Endothelial cell of umbilical vein (primary cell): ENCODE measurements around the gene DENND5A. TPM values are rescaled to one million over a fixed set of nuclear protein-coding genes. Genes with fewer than 3 reads are reported as not detected.
"Not testable (repeated sequence)": the region's sequence is repeated elsewhere in the genome, so short reads cannot be mapped to it uniquely, and the experiment has no call there.

Experiments used
- BruUV-seq: library from RNA; stranded (reverse); fragments of 400-500 nt; replicated peaks from 2 replicates; lab custom pipeline; 2021; lab: Mats Ljungman, UMichigan
- CTCF ChIA-PET: fragments of 300-600, 350-600 bp; sonication (Branson Sonifier 250); formaldehyde crosslinking; loops from one replicate; lab custom pipeline; 2021; ENCODE audit warnings: antibody characterized with exemption, inconsistent platforms; lab: Charles Lee
- POLR2A ChIA-PET: fragments of 300-600, 350-600 bp; sonication (Branson Sonifier 250); formaldehyde crosslinking; loops from one replicate; lab custom pipeline; 2021; ENCODE audit warnings: antibody characterized with exemption, inconsistent platforms; lab: Charles Lee
- DNase-seq: peaks from one replicate; pipeline ENCODE4 v3.0.0-alpha.2; 2011; ENCODE audit warnings: low read depth, low spot score
- FAIRE-seq: peaks from 2 replicates; lab custom pipeline; 2011; peaks lifted over from hg19 to GRCh38; lab: Jason Lieb, UNC
- H2AFZ ChIP-seq: 2 replicates; pipeline ENCODE4 v1.6.0; 2012; ENCODE audit warnings: low read depth, low read length, control low read depth, inconsistent platforms
- H3K27ac ChIP-seq: 2 replicates; pipeline ENCODE4 v1.5.1; 2011; ENCODE audit warnings: low read depth, mild to moderate bottlenecking, control low read depth, low read length, moderate library complexity; ENCODE audit not compliant: insufficient read depth
- H3K27me3 ChIP-seq, 2 experiments: 2 replicates each; pipeline versions ENCODE4 v1.6.0 to v1.6.1; 2011; ENCODE audit warnings: low read length in 2 of 2, mixed read lengths in 1 of 2; ENCODE audit not compliant: control insufficient read depth in 2 of 2, insufficient read depth in 2 of 2
- H3K36me3 ChIP-seq, 2 experiments: 2 replicates in 1 of 2; 3 replicates in 1 of 2; pipeline ENCODE4 v1.5.1; 2011; ENCODE audit warnings: low read length in 2 of 2, mild to moderate bottlenecking in 1 of 2, moderate library complexity in 1 of 2; ENCODE audit not compliant: control insufficient read depth in 2 of 2, insufficient read depth in 2 of 2; ENCODE audit errors: extremely low read depth in 1 of 2
- H3K4me1 ChIP-seq: 3 replicates; pipeline ENCODE4 v1.5.1; 2011; ENCODE audit warnings: mild to moderate bottlenecking, low read length; ENCODE audit not compliant: control insufficient read depth, insufficient read depth; ENCODE audit errors: extremely low read depth
- H3K4me2 ChIP-seq: 2 replicates; pipeline ENCODE4 v1.6.1; 2011; ENCODE audit warnings: low read length, control low read depth, mixed read lengths; ENCODE audit not compliant: insufficient read depth
- H3K4me3 ChIP-seq, 3 experiments: fragments of 200-600 bp in 1 of 3; sonication (generic), shearing (Covaris generic) in 1 of 3; replicated peaks in 1 of 3; 2 replicates each; pipeline ENCODE4 v1.5.1; 2011 to 2016; ENCODE audit warnings: control low read depth in 3 of 3, low read length in 3 of 3, mild to moderate bottlenecking in 2 of 3, inconsistent platforms in 1 of 3, low read depth in 1 of 3, moderate library complexity in 1 of 3; ENCODE audit not compliant: insufficient read depth in 1 of 3
- H3K79me2 ChIP-seq: 2 replicates; pipeline ENCODE4 v1.6.0; 2012; ENCODE audit warnings: low read length, inconsistent platforms; ENCODE audit not compliant: control insufficient read depth, insufficient read depth
- H3K9ac ChIP-seq: replicated peaks from 2 replicates; pipeline ENCODE3; 2011; ENCODE audit warnings: low read length, control low read depth; ENCODE audit not compliant: insufficient read depth; ENCODE audit errors: extremely low read depth
- H3K9me1 ChIP-seq: replicated peaks from 3 replicates; pipeline ENCODE4 v1.6.0; 2011; ENCODE audit warnings: mild to moderate bottlenecking, low read length; ENCODE audit not compliant: control insufficient read depth, insufficient read depth; ENCODE audit errors: extremely low read depth
- H3K9me3 ChIP-seq: replicated peaks from 2 replicates; pipeline ENCODE4 v1.5.1; 2012; ENCODE audit warnings: low read length, inconsistent platforms; ENCODE audit not compliant: control insufficient read depth, insufficient read depth
- H4K20me1 ChIP-seq: replicated peaks from 2 replicates; pipeline ENCODE3; 2011; ENCODE audit warnings: mild to moderate bottlenecking, low read length; ENCODE audit not compliant: control insufficient read depth, insufficient read depth; ENCODE audit errors: extremely low read depth
- EZH2 ChIP-seq: IDR thresholded peaks from 2 replicates; pipeline ENCODE4 v1.6.1; 2012; ENCODE audit warnings: borderline replicate concordance, low read depth, mild to moderate bottlenecking, moderate library complexity, low read length, inconsistent platforms; ENCODE audit not compliant: severe bottlenecking
- FOS ChIP-seq: IDR thresholded peaks from 2 replicates; pipeline ENCODE4 v1.6.1; 2011; ENCODE audit warnings: mild to moderate bottlenecking, low read length, moderate library complexity, borderline replicate concordance; ENCODE audit not compliant: insufficient read depth
- GATA2 ChIP-seq: IDR thresholded peaks from 2 replicates; pipeline ENCODE4 v1.7.0; 2011; ENCODE audit warnings: low read depth, mild to moderate bottlenecking, moderate library complexity, mixed read lengths, low read length; ENCODE audit not compliant: insufficient read length, insufficient read depth
- JUN ChIP-seq: IDR thresholded peaks from 2 replicates; pipeline ENCODE4 v1.6.1; 2011; ENCODE audit warnings: borderline replicate concordance, low read depth; ENCODE audit not compliant: insufficient read length, insufficient read depth
- MAX ChIP-seq: IDR thresholded peaks from 2 replicates; pipeline ENCODE4 v1.6.1; 2011; ENCODE audit not compliant: insufficient read depth, insufficient read length
- MYC ChIP-seq: IDR thresholded peaks from one replicate; pipeline ENCODE4 v1.6.1; 2011; ENCODE audit warnings: mild to moderate bottlenecking, low read depth, low read length
- POLR2A ChIP-seq: IDR thresholded peaks from 2 replicates; pipeline ENCODE4 v1.6.1; 2012; ENCODE audit warnings: low read depth, mild to moderate bottlenecking, control low read depth, low read length
- POLR2AphosphoS5 ChIP-seq: IDR thresholded peaks from 2 replicates; pipeline ENCODE4 v1.6.1; 2012; ENCODE audit warnings: low read depth, mild to moderate bottlenecking, control low read depth, low read length, moderate library complexity; ENCODE audit not compliant: insufficient read depth
- dilution Hi-C: fragments of 300-500 bp; cut with MboI; formaldehyde crosslinking; loops from one replicate; pipeline ENCODE4 v1.15.0; 2019; ENCODE audit warnings: low sequenced_read_pairs; ENCODE audit not compliant: extremely low pct_ligation_motif_present
- intact Hi-C: fragments of 100-400 bp; cut with micrococcal nuclease; formaldehyde crosslinking; loops from one replicate; pipeline ENCODE4 v1.10.0; 2022
- polyA plus RNA-seq, 4 experiments: library from polyadenylated mRNA; depleted of rRNA in 3 of 4; stranded (reverse) in 3 of 4; unstranded in 1 of 4; fragments of >200 nt; gene quantifications; 2 replicates each; pipeline versions ENCODE4 v1.2.1 to v1.2.3, GENCODE V29; 2011 to 2012; ENCODE audit warnings: missing spikeins in 1 of 4
- total RNA-seq: library from RNA; stranded (reverse); gene quantifications from 2 replicates; pipeline ENCODE4 v1.2.3, GENCODE V29; 2021
- TF ChIP-seq, protein P1 (sequence below), 2 donors: IDR thresholded peaks; 1 replicate in 1 of 2; 2 replicates in 1 of 2; pipeline ENCODE4 v1.5.1; 2011; ENCODE audit warnings: low read length in 2 of 2, mild to moderate bottlenecking in 2 of 2, moderate library complexity in 2 of 2, control low read depth in 1 of 2, inconsistent platforms in 1 of 2, low read depth in 1 of 2; ENCODE audit not compliant: insufficient read depth in 1 of 2; ENCODE audit errors: extremely low read depth in 1 of 2

The DENND5A gene
- total and polyA plus RNA-seq, 2 donors (not counting 3 experiments of a cell fraction or from before 2014, with no cell fraction given), result 116 to 220 TPM

DNA sequence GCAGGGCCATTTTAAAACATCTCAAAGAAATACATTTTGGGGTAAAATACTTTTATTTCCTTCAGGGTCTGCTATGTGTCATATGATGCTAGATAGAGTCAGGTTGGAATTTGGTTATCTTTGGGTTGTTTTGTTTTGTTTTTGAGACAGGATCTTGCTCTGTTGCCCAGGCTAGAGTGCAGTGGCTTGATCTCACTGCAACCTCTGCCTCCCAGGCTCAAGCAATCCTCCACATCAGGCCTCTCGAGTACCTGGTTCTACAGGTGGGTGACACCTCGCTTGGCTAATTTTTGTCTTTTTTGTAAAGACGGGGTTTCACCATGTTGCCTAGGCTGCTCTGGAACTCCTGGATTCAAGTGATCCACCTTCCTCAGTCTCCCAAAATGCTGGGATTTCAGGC, 17.3 kb downstream of the DENND5A start:
- H3K9me3 ChIP-seq, result no peaks in the 10 kb centered on the region
- no peaks in the 10 kb centered on the region for H4K20me1 ChIP-seq
- H3K9me1 ChIP-seq, result peaks cover 3% of the 10 kb centered on the region
- no peak overlapping the region for H3K27ac ChIP-seq
- no peak overlapping the region for H2AFZ ChIP-seq
- peaks cover 87% of the 10 kb centered on the region for H3K79me2 ChIP-seq
- H3K4me1 ChIP-seq, result peaks cover 23% of the 10 kb centered on the region
- CTCF ChIA-PET, result interaction anchor here (0.9 to 1.0 kb wide), 2 partner anchors 13 to 259 kb away, joined by 3 read pairs; no protein-coding TSS in a partner anchor
- TF ChIP-seq POLR2AphosphoS5, result no peak
- TF ChIP-seq MYC, result no peak
- TF ChIP-seq MAX, result no peak
- no peak for TF ChIP-seq EZH2
- TF ChIP-seq, protein P1, sequence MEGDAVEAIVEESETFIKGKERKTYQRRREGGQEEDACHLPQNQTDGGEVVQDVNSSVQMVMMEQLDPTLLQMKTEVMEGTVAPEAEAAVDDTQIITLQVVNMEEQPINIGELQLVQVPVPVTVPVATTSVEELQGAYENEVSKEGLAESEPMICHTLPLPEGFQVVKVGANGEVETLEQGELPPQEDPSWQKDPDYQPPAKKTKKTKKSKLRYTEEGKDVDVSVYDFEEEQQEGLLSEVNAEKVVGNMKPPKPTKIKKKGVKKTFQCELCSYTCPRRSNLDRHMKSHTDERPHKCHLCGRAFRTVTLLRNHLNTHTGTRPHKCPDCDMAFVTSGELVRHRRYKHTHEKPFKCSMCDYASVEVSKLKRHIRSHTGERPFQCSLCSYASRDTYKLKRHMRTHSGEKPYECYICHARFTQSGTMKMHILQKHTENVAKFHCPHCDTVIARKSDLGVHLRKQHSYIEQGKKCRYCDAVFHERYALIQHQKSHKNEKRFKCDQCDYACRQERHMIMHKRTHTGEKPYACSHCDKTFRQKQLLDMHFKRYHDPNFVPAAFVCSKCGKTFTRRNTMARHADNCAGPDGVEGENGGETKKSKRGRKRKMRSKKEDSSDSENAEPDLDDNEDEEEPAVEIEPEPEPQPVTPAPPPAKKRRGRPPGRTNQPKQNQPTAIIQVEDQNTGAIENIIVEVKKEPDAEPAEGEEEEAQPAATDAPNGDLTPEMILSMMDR (IDR thresholded peaks at IDR 0.05; ENCODE audit: extremely low read depth in 1 of 2, insufficient read depth in 1 of 2, low read depth in 1 of 2, low read length in 2 of 2), result no peak
- TF ChIP-seq FOS, result no peak
- no peak for TF ChIP-seq GATA2
- TF ChIP-seq JUN, result no peak
- TF ChIP-seq POLR2A, result no peak
- DNase-seq (no peak), FAIRE-seq (no peak)
- H3K4me3 ChIP-seq, result no peak overlapping the region
- no peaks in the 10 kb centered on the region for H3K27me3 ChIP-seq
- intact Hi-C loops (no loop called here), dilution Hi-C loops (no loop called here)
- POLR2A ChIA-PET, result no interaction called here
- no TSS peak for BruUV-seq
- H3K4me2 ChIP-seq, result no peak overlapping the region
- H3K9ac ChIP-seq, result no peak overlapping the region
- H3K36me3 ChIP-seq, result no peaks in the 10 kb centered on the region

DNA sequence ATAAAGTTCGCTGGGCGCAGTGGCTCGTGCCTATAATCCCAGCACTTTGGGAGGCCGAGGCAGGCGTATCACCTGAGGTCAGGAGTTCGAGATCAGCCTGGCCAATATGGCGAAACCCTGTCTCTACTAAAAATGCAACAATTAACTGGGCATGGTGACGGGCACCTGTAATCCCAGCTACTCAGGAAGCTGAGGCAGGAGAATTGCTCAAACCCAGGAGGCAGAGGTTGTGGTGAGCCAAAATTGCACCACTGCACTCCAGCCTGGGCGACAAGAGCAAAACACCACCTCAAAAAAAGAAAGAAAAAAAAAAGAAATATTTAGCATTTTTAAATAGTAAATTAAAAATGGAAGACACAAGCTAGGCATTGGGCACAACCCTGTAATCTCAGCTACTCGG, 28.9 kb downstream of the DENND5A start:
- dilution Hi-C loops, DNase-seq, H3K4me3 ChIP-seq, H3K27ac ChIP-seq, BruUV-seq, H3K9ac ChIP-seq, H3K4me1 ChIP-seq, H2AFZ ChIP-seq, H3K9me1 ChIP-seq, CTCF ChIA-PET, FAIRE-seq, H3K36me3 ChIP-seq, H4K20me1 ChIP-seq, intact Hi-C loops, H3K9me3 ChIP-seq, H3K27me3 ChIP-seq, H3K4me2 ChIP-seq: not testable (repeated sequence)
- H3K79me2 ChIP-seq, result peaks cover 84% of the 10 kb centered on the region
- POLR2A ChIA-PET, result interaction anchor here (1.3 kb wide), 1 partner anchor 28 kb away, joined by 4 read pairs; no protein-coding TSS in a partner anchor
